HCT116 (cell line): ENCODE measurements around the gene ARHGAP8. TPM values are rescaled to one million over a fixed set of nuclear protein-coding genes. Genes with fewer than 3 reads are reported as not detected.
A peak's percentile ranks its signal among the peaks of the same experiment; 100 is the strongest.

Experiments
- ATAC-seq: fragments of 200-7000 bp; cut with Tn5 transposase; 2 replicates; pipeline ENCODE4 v1.9.1; 2020; ENCODE audit warnings: mild to moderate bottlenecking, moderate library complexity
- BruUV-seq: library from RNA; stranded (reverse); fragments of 400-500 nt; replicated peaks from 2 replicates; lab custom pipeline; 2021; lab: Mats Ljungman, UMichigan
- CTCF ChIA-PET: fragments of 300-600 bp; sonication (Branson Sonifier 250); formaldehyde crosslinking; loops from one replicate; lab custom pipeline; 2021; ENCODE audit warnings: antibody characterized with exemption; lab: Charles Lee
- POLR2A ChIA-PET: fragments of 300-600, 350-600 bp; sonication (Branson Sonifier 250); formaldehyde crosslinking; loops from one replicate; lab custom pipeline; 2021; ENCODE audit warnings: antibody characterized with exemption; lab: Charles Lee
- RAD21 ChIA-PET, 2 experiments: fragments of 300-600 bp; sonication (Branson Sonifier 250); formaldehyde crosslinking; loops; one replicate each; lab custom pipeline; 2023; ENCODE audit warnings: low total read pairs in 2 of 2; ENCODE audit not compliant: uncharacterized antibody in 2 of 2, unreplicated experiment in 2 of 2, low non-redundant PET in 1 of 2; lab: Charles Lee
- DNase-seq: peaks from one replicate; pipeline ENCODE4 v3.0.0-alpha.2; 2010; ENCODE audit warnings: low read depth, low spot score
- H2AFZ ChIP-seq: fragments of 200-600 bp; shearing (Covaris generic), sonication (generic); 2 replicates; pipeline ENCODE4 v1.6.1; 2017; ENCODE audit warnings: low read depth, mixed run types, mixed read lengths, antibody characterized with exemption, low read length; ENCODE audit not compliant: poor library complexity, severe bottlenecking
- H3K27ac ChIP-seq: 2 replicates; pipeline ENCODE4 v1.5.1; 2012; ENCODE audit warnings: low read depth, low read length
- H3K27me3 ChIP-seq: fragments of 200-600 bp; sonication (generic); 2 replicates; pipeline ENCODE4 v1.6.1; 2016; ENCODE audit warnings: mixed run types, low read length, mixed read lengths; ENCODE audit not compliant: insufficient read depth
- H3K36me3 ChIP-seq, 2 experiments: fragments of 200-500 bp in 1 of 2; fragments of 200-600 bp in 1 of 2; sonication (Bioruptor generic) in 1 of 2; sonication (generic) in 1 of 2; 2 replicates each; pipeline versions ENCODE4 v1.5.1 to v1.6.1; 2014 to 2016; ENCODE audit warnings: low read length in 2 of 2, inconsistent platforms in 1 of 2, mixed read lengths in 1 of 2, mixed run types in 1 of 2; ENCODE audit not compliant: insufficient read depth in 2 of 2, control insufficient read depth in 1 of 2
- H3K4me1 ChIP-seq, 2 experiments: fragments of 200-600 bp in 1 of 2; sonication (generic) in 1 of 2; 2 replicates each; pipeline versions ENCODE4 v1.5.1 to v1.6.1; 2012 to 2017; ENCODE audit warnings: low read length in 2 of 2, inconsistent platforms in 1 of 2, mild to moderate bottlenecking in 1 of 2, mixed read lengths in 1 of 2, mixed run types in 1 of 2, moderate library complexity in 1 of 2; ENCODE audit not compliant: insufficient read depth in 2 of 2, control insufficient read depth in 1 of 2
- H3K4me2 ChIP-seq: fragments of 200-600 bp; sonication (generic); 2 replicates; pipeline ENCODE4 v1.6.1; 2017; ENCODE audit warnings: mixed run types, low read length, mixed read lengths
- H3K4me3 ChIP-seq, 2 experiments: fragments of 200-600 bp in 1 of 2; sonication (generic) in 1 of 2; replicated peaks in 1 of 2; 2 replicates each; pipeline ENCODE4 v1.5.1; 2011 to 2016; ENCODE audit warnings: low read length in 2 of 2, control low read depth in 1 of 2, low read depth in 1 of 2, mild to moderate bottlenecking in 1 of 2, mixed read lengths in 1 of 2, mixed run types in 1 of 2
- H3K79me2 ChIP-seq: fragments of 200-600 bp; sonication (generic); 2 replicates; pipeline ENCODE4 v1.6.1; 2017; ENCODE audit warnings: mild to moderate bottlenecking, mixed run types, low read length, moderate library complexity, mixed read lengths; ENCODE audit not compliant: insufficient read depth
- H3K9ac ChIP-seq: fragments of 200-600 bp; sonication (generic); 2 replicates; pipeline ENCODE4 v1.6.1; 2016; ENCODE audit warnings: low read length, mixed read lengths
- H3K9me2 ChIP-seq: fragments of 200-600 bp; sonication (generic), shearing (Covaris generic); 2 replicates; pipeline ENCODE4 v1.6.1; 2017; ENCODE audit warnings: mixed run types, mild to moderate bottlenecking, moderate library complexity; ENCODE audit not compliant: insufficient read depth
- H3K9me3 ChIP-seq, 2 experiments: fragments of 200-500 bp in 1 of 2; fragments of 200-600 bp in 1 of 2; sonication (Bioruptor generic) in 1 of 2; sonication (generic) in 1 of 2; 2 replicates each; pipeline ENCODE4 v1.6.1; 2014 to 2017; ENCODE audit warnings: low read length in 2 of 2, mixed read lengths in 2 of 2, inconsistent platforms in 1 of 2, low read depth in 1 of 2, mild to moderate bottlenecking in 1 of 2, mixed run types in 1 of 2, moderate library complexity in 1 of 2; ENCODE audit not compliant: control insufficient read depth in 1 of 2, insufficient read depth in 1 of 2
- H4K20me1 ChIP-seq: fragments of 200-600 bp; sonication (generic), shearing (Covaris generic); 2 replicates; pipeline ENCODE4 v1.6.1; 2017; ENCODE audit warnings: mixed run types, mild to moderate bottlenecking, moderate library complexity; ENCODE audit not compliant: insufficient read depth
- EGR1 ChIP-seq: IDR thresholded peaks from 2 replicates; pipeline ENCODE4 v1.6.1; 2012; ENCODE audit warnings: low read depth
- ELF1 ChIP-seq: IDR thresholded peaks from 2 replicates; pipeline ENCODE4 v1.6.1; 2012; ENCODE audit warnings: low read depth, borderline replicate concordance
- EZH2 ChIP-seq: fragments of 200-600 bp; sonication (generic); IDR thresholded peaks from 2 replicates; pipeline ENCODE4 v1.6.1; 2017; ENCODE audit warnings: antibody characterized with exemption, mixed run types
- RAD21 ChIP-seq: IDR thresholded peaks from 2 replicates; pipeline ENCODE4 v1.6.1; 2012; ENCODE audit warnings: low read depth, mild to moderate bottlenecking
- SIN3A ChIP-seq: IDR thresholded peaks from 2 replicates; pipeline ENCODE4 v1.6.1; 2012; ENCODE audit warnings: low read depth
- TCF7L2 ChIP-seq: IDR thresholded peaks from 2 replicates; pipeline ENCODE4 v1.7.0; 2011; ENCODE audit warnings: borderline replicate concordance, inconsistent platforms; ENCODE audit not compliant: insufficient read depth, insufficient read length; ENCODE audit errors: extremely low read depth
- ZFX ChIP-seq: fragments of 450-650 bp; IDR thresholded peaks from 2 replicates; pipeline ENCODE4 v1.6.1; 2017
- intact Hi-C: fragments of 100-400 bp; cut with micrococcal nuclease; formaldehyde crosslinking; loops from 2 replicates; pipeline ENCODE4 v1.10.0; 2022
- total RNA-seq: library from RNA; stranded (reverse); gene quantifications from one replicate; pipeline ENCODE4 v1.2.1, GENCODE V29; 2021; ENCODE audit not compliant: unreplicated experiment
- TF ChIP-seq, protein P1 (sequence below): IDR thresholded peaks from 2 replicates; pipeline ENCODE4 v1.6.1; 2012
- TF ChIP-seq, protein P2 (sequence below): IDR thresholded peaks from 2 replicates; pipeline ENCODE4 v1.6.1; 2012
- TF ChIP-seq, protein P3 (sequence below), 3 experiments: fragments of 200-600 bp in 1 of 3; sonication (generic) in 1 of 3; IDR thresholded peaks in 2 of 3; conservative IDR thresholded peaks in 1 of 3; 2 replicates each; pipeline ENCODE4 v1.5.1; 2012 to 2017; ENCODE audit warnings: low read depth in 2 of 3, low read length in 2 of 3, antibody characterized with exemption in 1 of 3, borderline replicate concordance in 1 of 3, control low read depth in 1 of 3, mild to moderate bottlenecking in 1 of 3, mixed read lengths in 1 of 3, mixed run types in 1 of 3, moderate library complexity in 1 of 3; ENCODE audit not compliant: insufficient read depth in 1 of 3

ARHGAP8 gene
- total RNA-seq, 1 experiment from 2014 or later = 67.5 TPM

DNA sequence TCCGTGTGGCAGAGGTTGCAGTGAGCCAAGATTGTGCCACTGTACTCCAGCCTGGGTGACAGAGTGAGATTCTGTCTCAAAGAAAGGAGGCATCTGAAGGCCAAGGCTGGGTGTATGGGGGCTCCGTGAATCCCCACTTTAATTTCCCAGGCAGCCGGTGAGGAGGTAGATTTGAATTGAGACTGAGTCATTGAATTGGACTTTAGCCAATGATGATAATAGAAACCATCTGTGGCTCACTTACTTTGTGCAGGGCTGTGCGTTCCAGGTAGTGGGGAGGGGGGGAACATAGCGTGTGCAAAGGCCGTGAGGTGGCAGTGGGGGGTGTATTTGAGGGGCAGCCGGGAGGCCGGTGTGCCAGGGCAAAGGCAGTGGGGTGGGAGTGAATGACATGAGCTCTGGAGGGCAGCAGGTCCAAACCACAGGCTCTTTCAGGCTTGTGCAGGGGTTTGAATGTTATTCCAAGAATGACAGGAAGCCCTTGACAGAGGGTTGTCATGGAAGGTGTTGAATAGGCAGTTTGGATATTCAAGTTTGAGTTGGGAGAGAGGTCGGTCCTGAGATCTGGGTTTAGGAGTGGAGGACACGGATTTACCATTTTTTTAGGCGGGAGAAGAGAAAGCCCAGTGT is 6.1 kb downstream of the ARHGAP8 start:
- no peaks in the 10 kb centered on the region for H3K27me3 ChIP-seq
- RAD21 ChIA-PET = no interaction called here
- no peak overlapping the region for H2AFZ ChIP-seq
- peaks cover 51 to 58% of the 10 kb centered on the region in 2 experiments for H3K4me1 ChIP-seq
- intact Hi-C loops = no loop called here
- no peaks in the 10 kb centered on the region for H3K9me2 ChIP-seq
- peaks cover 0 to 4% of the 10 kb centered on the region in 2 experiments; a peak in 1 of 4 replicates for H3K36me3 ChIP-seq
- DNase-seq (no peak), ATAC-seq (0 out of 2 replicates have a peak, but pooled peaks have one; percentile 28)
- CTCF ChIA-PET = no interaction called here
- peak overlapping the region; percentile 56 for H3K4me2 ChIP-seq
- peak overlapping the region; percentile 22; the same call in 1 of the 2 replicates for H3K27ac ChIP-seq
- peaks cover 99% of the 10 kb centered on the region for H3K79me2 ChIP-seq
- TF ChIP-seq TCF7L2 (no peak), SIN3A (no peak), RAD21 (no peak), ZFX (no peak), EZH2 (no peak), ELF1 (no peak), EGR1 (no peak)
- TF ChIP-seq, protein P1, sequence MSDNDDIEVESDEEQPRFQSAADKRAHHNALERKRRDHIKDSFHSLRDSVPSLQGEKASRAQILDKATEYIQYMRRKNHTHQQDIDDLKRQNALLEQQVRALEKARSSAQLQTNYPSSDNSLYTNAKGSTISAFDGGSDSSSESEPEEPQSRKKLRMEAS = no peak
- TF ChIP-seq, protein P2, sequence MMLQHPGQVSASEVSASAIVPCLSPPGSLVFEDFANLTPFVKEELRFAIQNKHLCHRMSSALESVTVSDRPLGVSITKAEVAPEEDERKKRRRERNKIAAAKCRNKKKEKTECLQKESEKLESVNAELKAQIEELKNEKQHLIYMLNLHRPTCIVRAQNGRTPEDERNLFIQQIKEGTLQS = no peak
- TF ChIP-seq, protein P3, sequence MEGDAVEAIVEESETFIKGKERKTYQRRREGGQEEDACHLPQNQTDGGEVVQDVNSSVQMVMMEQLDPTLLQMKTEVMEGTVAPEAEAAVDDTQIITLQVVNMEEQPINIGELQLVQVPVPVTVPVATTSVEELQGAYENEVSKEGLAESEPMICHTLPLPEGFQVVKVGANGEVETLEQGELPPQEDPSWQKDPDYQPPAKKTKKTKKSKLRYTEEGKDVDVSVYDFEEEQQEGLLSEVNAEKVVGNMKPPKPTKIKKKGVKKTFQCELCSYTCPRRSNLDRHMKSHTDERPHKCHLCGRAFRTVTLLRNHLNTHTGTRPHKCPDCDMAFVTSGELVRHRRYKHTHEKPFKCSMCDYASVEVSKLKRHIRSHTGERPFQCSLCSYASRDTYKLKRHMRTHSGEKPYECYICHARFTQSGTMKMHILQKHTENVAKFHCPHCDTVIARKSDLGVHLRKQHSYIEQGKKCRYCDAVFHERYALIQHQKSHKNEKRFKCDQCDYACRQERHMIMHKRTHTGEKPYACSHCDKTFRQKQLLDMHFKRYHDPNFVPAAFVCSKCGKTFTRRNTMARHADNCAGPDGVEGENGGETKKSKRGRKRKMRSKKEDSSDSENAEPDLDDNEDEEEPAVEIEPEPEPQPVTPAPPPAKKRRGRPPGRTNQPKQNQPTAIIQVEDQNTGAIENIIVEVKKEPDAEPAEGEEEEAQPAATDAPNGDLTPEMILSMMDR (IDR thresholded peaks at IDR 0.05 in 2 of 3, conservative IDR thresholded peaks at IDR 0.05 in 1 of 3; ENCODE audit: borderline replicate concordance in 1 of 3, insufficient read depth in 1 of 3, low read depth in 2 of 3, low read length in 2 of 3) = no peak
- H4K20me1 ChIP-seq = peaks cover 12% of the 10 kb centered on the region; the same call in 1 of the 2 replicates
- POLR2A ChIA-PET = no interaction called here
- H3K9ac ChIP-seq = no peak overlapping the region
- 0 out of 4 replicates have a peak overlapping the region, but pooled peaks of 1 of the 2 experiments have one; percentile 6 for H3K4me3 ChIP-seq
- no peaks in the 10 kb centered on the region for H3K9me3 ChIP-seq
- no TSS peak for BruUV-seq
